Fibroblast of lung (primary cell): ENCODE results near the gene HK2.

Experiments used
- CTCF ChIP-seq, 2 donors: IDR thresholded peaks in 1 of 2; conservative IDR thresholded peaks in 1 of 2; 1 replicate in 1 of 2; 2 replicates in 1 of 2; pipeline ENCODE4 v1.5.1; 2011 to 2012; ENCODE audit warnings: low read length in 2 of 2, control low read depth in 1 of 2, inconsistent platforms in 1 of 2, low read depth in 1 of 2, mild to moderate bottlenecking in 1 of 2
- EZH2 ChIP-seq: IDR thresholded peaks from 2 replicates; pipeline ENCODE4 v1.5.1; 2012; ENCODE audit warnings: low read length, control low read depth, mild to moderate bottlenecking; ENCODE audit errors: missing control alignments

- no peak for TF ChIP-seq CTCF (conservative IDR thresholded peaks at IDR 0.05 in 1 of 2, IDR thresholded peaks at IDR 0.05 in 1 of 2; ENCODE audit: low read depth in 1 of 2, low read length in 2 of 2)
- no peak for TF ChIP-seq EZH2
Measured at GRCh38 chr2:74849228-74849892, 15.4 kb downstream of the HK2 start.
